Peyer's patch (tissue), 4 donors: ENCODE measurements around the gene MPV17L.

Source experiments
- CTCF ChIP-seq, 6 experiments: fragments of 450-650 bp in 4 of 6; fragments of 200-600 bp in 2 of 6; sonication (generic) in 1 of 6; IDR thresholded peaks; one replicate each; pipeline ENCODE4 v1.5.1; 2017 to 2019; ENCODE audit warnings: antibody characterized with exemption in 6 of 6, mild to moderate bottlenecking in 3 of 6, moderate library complexity in 1 of 6
- POLR2A ChIP-seq, 2 donors: fragments of 450-650 bp; IDR thresholded peaks; one replicate each; pipeline ENCODE4 v1.5.1; 2017; ENCODE audit warnings: antibody characterized with exemption in 2 of 2, mild to moderate bottlenecking in 2 of 2, moderate library complexity in 2 of 2

- no peak for TF ChIP-seq CTCF (IDR thresholded peaks at IDR 0.05)
- TF ChIP-seq POLR2A (IDR thresholded peaks at IDR 0.05): no peak
These were observed 64.2 kb downstream of the MPV17L start for GRCh38 chr16:15459791-15460190.
